H7 (cell line): ENCODE data around the gene TAF7. TPM values are rescaled to one million over a fixed set of nuclear protein-coding genes. Genes with fewer than 3 reads are reported as not detected.
"Not testable (repeated sequence)": the region's sequence is repeated elsewhere in the genome, so short reads cannot be mapped to it uniquely, and the experiment has no call there.

ENCODE experiments used
- DNase-seq: peaks from one replicate; pipeline ENCODE4 v3.0.0; 2012
- H3K27me3 ChIP-seq: 2 replicates; pipeline ENCODE4 v1.6.0; 2011; ENCODE audit warnings: mild to moderate bottlenecking, low read length; ENCODE audit not compliant: control insufficient read depth, insufficient read depth
- H3K36me3 ChIP-seq: replicated peaks from 2 replicates; pipeline ENCODE4 v1.5.1; 2011; ENCODE audit warnings: low read length; ENCODE audit not compliant: control insufficient read depth, insufficient read depth
- H3K4me3 ChIP-seq: 2 replicates; pipeline ENCODE4 v1.5.1; 2011; ENCODE audit warnings: low read depth, mild to moderate bottlenecking, control low read depth, low read length, moderate library complexity; ENCODE audit not compliant: insufficient read depth
- total RNA-seq: library from RNA; depleted of rRNA; stranded (reverse); fragments of >200 nt; shearing (Covaris generic); gene quantifications from 2 replicates; pipeline ENCODE4 v1.2.3, GENCODE V29; 2014; rRNA removed

Gene TAF7
- 39.5 and 41.8 TPM in 2 replicates for total RNA-seq

GRCh38 chr5:141320225-141321169 lies at the start of gene TAF7:
Gene TAF7 (minus strand): TSS chr5:141320784. CDS start chr5:141320044, 740 bp downstream.
- DNase-seq: peak; percentile 96
- no peaks in the 10 kb centered on the region for H3K27me3 ChIP-seq
- peaks cover 13% of the 10 kb centered on the region for H3K36me3 ChIP-seq
- peak within 1 kb of the TSS; percentile 95 for H3K4me3 ChIP-seq

GRCh38 chr5:141366016-141366896 lies 45.7 kb upstream of the TAF7 start:
- DNase-seq: no peak
- H3K4me3 ChIP-seq: no peak overlapping the region
- no peaks in the 10 kb centered on the region for H3K36me3 ChIP-seq
- H3K27me3 ChIP-seq: no peaks in the 10 kb centered on the region

GRCh38 chr5:141363952-141364660 lies 43.5 kb upstream of the TAF7 start, which contains the start of gene PCDHGA5:
Gene PCDHGA5 (plus strand): TSS chr5:141364162. CDS start chr5:141364331, 169 bp downstream.
- no peaks in the 10 kb centered on the region for H3K36me3 ChIP-seq
- no peak within 1 kb of the TSS for H3K4me3 ChIP-seq
- H3K27me3 ChIP-seq: no peaks in the 10 kb centered on the region
- peak; percentile 22 for DNase-seq

DNA sequence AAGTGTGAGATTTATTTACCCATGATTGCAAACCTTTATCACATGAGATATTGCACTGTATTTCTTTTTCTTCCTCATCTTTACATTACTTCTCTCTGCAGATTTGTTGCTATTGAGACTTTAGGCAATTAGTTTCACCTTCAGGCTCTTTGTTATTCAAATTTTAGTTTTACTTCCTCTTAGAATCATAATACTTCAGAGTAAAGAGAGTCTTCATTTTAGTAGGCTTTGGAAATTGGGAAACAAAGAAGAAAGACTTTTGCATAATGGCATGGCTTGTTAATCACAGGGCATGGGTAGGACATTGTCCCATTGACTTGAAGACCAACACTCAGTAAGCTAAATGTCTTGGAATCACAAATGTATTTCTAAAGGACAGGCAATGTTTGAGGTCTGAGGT lies 42.1 kb upstream of the TAF7 start:
- Histone ChIP-seq H3K36me3 (no peaks in the 10 kb centered on the region), H3K27me3 (no peaks in the 10 kb centered on the region), H3K4me3 (no peak overlapping the region)
- no peak for DNase-seq

- H3K36me3 ChIP-seq: no peaks in the 10 kb centered on the region
- H3K27me3 ChIP-seq: no peaks in the 10 kb centered on the region
- no peak overlapping the region for H3K4me3 ChIP-seq
- DNase-seq: no peak
Observed at GRCh38 chr5:141360685-141361084, 40.1 kb upstream of the TAF7 start.

GRCh38 chr5:141359790-141360426 lies 39.3 kb upstream of the TAF7 start, which contains the start of gene PCDHGB2:
Gene PCDHGB2 (plus strand): TSS chr5:141359994. CDS start chr5:141360136, 142 bp downstream.
- no peak within 1 kb of the TSS for H3K4me3 ChIP-seq
- peak; percentile 80 for DNase-seq
- no peaks in the 10 kb centered on the region for H3K27me3 ChIP-seq
- no peaks in the 10 kb centered on the region for H3K36me3 ChIP-seq

DNA sequence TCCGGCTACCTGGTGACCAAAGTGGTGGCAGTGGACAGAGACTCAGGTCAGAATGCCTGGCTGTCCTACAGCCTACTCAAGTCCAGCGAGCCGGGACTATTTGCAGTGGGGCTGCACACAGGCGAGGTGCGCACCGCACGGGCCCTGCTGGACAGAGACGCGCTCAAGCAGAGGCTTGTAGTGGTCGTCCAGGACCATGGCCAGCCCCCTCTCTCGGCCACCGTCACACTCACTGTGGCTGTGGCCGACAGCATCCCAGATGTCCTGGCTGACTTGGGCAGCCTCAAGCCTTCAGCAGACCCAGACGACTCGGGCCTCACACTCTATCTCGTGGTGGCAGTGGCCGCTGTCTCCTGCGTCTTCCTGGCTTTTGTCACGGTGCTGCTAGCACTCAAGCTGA lies 36.4 kb upstream of the TAF7 start:
- no peak for DNase-seq
- Histone ChIP-seq H3K36me3 (no peaks in the 10 kb centered on the region), H3K27me3 (no peaks in the 10 kb centered on the region), H3K4me3 (no peak overlapping the region)

DNA sequence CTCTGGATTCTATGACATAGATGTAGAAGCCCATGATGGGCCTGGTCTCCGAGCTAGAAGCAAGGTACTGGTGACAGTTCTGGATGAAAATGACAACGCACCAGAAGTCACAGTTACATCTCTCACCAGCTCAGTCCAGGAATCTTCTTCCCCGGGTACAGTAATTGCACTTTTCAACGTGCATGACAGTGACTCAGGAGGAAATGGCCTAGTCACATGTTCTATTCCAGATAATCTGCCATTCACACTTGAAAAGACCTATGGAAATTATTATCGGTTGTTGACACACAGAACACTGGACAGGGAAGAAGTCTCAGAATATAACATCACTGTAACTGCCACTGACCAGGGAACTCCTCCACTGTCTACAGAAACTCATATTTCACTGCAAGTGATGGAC lies 35.5 kb upstream of the TAF7 start:
- no peak for DNase-seq
- H3K36me3 ChIP-seq: no peaks in the 10 kb centered on the region
- H3K27me3 ChIP-seq: no peaks in the 10 kb centered on the region
- H3K4me3 ChIP-seq: no peak overlapping the region

GRCh38 chr5:141355641-141356040 lies 35.1 kb upstream of the TAF7 start:
- no peak overlapping the region for H3K4me3 ChIP-seq
- DNase-seq: no peak
- no peaks in the 10 kb centered on the region for H3K36me3 ChIP-seq
- no peaks in the 10 kb centered on the region for H3K27me3 ChIP-seq

GRCh38 chr5:141354900-141355469 lies 34.4 kb upstream of the TAF7 start, which contains the start of gene PCDHGA4:
Gene PCDHGA4 (plus strand): TSS chr5:141355021. CDS start chr5:141355108, 87 bp downstream.
- Histone ChIP-seq H3K36me3 (no peaks in the 10 kb centered on the region), H3K4me3 (no peak within 1 kb of the TSS), H3K27me3 (no peaks in the 10 kb centered on the region)
- DNase-seq: no peak

- H3K4me3 ChIP-seq: no peak overlapping the region
- no peaks in the 10 kb centered on the region for H3K27me3 ChIP-seq
- H3K36me3 ChIP-seq: no peaks in the 10 kb centered on the region
- DNase-seq: no peak
Observed at GRCh38 chr5:141351591-141351990, 31.0 kb upstream of the TAF7 start.

DNA sequence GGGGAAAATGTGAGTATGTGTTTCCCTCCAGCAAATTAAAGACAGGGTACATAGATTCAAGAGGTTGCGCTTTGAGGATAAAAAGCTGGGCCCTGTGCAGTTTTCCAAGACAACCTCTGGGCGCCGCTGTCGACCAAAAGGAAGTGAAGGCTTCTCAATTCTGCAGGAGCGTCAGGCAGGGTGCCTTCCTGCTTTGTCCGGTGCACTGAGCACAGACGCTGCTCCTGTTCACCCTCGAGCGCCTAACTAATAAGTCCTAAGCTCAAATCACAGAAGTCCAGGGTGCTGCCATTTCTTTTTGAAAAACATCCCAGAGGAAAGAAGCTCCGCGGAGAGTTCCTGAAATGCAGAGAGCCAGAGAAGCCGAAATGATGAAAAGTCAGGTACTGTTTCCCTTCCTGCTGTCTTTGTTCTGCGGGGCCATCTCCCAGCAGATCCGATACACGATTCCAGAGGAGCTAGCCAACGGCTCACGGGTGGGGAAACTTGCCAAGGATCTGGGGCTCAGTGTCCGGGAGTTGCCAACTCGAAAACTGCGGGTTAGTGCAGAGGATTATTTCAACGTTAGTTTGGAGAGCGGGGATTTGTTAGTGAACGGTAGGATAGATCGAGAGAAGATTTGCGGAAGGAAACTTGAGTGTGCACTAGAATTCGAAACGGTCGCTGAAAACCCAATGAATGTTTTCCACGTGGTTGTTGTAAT lies 29.5 kb upstream of the TAF7 start, which contains the start of gene PCDHGB1:
TSS of gene PCDHGB1 (plus strand) at position 183 of the 703 bp plus-strand sequence. CDS start at position 345, 162 bp downstream.
- H3K27me3 ChIP-seq: no peaks in the 10 kb centered on the region
- H3K36me3 ChIP-seq: no peaks in the 10 kb centered on the region
- H3K4me3 ChIP-seq: no peak within 1 kb of the TSS
- peak; percentile 83 for DNase-seq

DNA sequence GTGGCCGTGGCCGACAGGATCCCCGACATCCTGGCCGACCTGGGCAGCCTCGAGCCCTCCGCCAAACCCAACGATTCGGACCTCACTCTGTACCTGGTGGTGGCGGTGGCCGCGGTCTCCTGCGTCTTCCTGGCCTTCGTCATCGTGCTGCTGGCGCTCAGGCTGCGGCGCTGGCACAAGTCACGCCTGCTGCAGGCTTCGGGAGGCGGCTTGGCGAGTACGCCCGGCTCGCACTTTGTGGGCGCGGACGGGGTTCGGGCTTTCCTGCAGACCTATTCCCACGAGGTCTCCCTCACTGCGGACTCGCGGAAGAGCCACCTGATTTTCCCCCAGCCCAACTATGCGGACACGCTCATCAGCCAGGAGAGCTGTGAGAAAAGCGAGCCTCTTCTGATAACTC lies 25.4 kb upstream of the TAF7 start:
- not testable (repeated sequence) for H3K4me3 ChIP-seq, H3K27me3 ChIP-seq, DNase-seq, H3K36me3 ChIP-seq
